Skeletal muscle tissue (tissue), 4 donors: Measurements from ENCODE around the gene FZD7. TPM values are rescaled to one million over a fixed set of nuclear protein-coding genes. Genes with fewer than 3 reads are reported as not detected.
A peak's percentile ranks its signal among the peaks of the same experiment; 100 is the strongest.

ENCODE experiments used
- H3K27ac ChIP-seq: one replicate; pipeline ENCODE4 v1.7.0; 2013; ENCODE audit warnings: mild to moderate bottlenecking, low read depth, low read length, inconsistent platforms
- H3K27me3 ChIP-seq, 3 donors: one replicate each; pipeline ENCODE4 v1.7.0; 2013; ENCODE audit warnings: low read length in 3 of 3; ENCODE audit not compliant: control insufficient read depth in 3 of 3, insufficient read depth in 3 of 3
- H3K36me3 ChIP-seq, 3 donors: one replicate each; pipeline ENCODE4 v1.7.0; 2013; ENCODE audit warnings: low read length in 3 of 3; ENCODE audit not compliant: control insufficient read depth in 3 of 3, insufficient read depth in 3 of 3
- H3K4me1 ChIP-seq, 3 donors: one replicate each; pipeline ENCODE4 v1.7.0; 2013; ENCODE audit warnings: low read length in 3 of 3, mild to moderate bottlenecking in 3 of 3; ENCODE audit not compliant: control insufficient read depth in 3 of 3, insufficient read depth in 3 of 3
- H3K4me3 ChIP-seq, 3 donors: one replicate each; pipeline ENCODE4 v1.7.0; 2013; ENCODE audit warnings: low read length in 3 of 3
- H3K9ac ChIP-seq, 3 donors: one replicate each; pipeline ENCODE4 v1.7.0; 2013; ENCODE audit warnings: low read length in 3 of 3, mild to moderate bottlenecking in 3 of 3, moderate library complexity in 2 of 3, low read depth in 1 of 3
- H3K9me3 ChIP-seq, 3 donors: one replicate each; pipeline ENCODE4 v1.7.0; 2013; ENCODE audit warnings: low read length in 3 of 3; ENCODE audit not compliant: control insufficient read depth in 3 of 3
- total RNA-seq: library from RNA; depleted of rRNA; stranded (reverse); fragments of >200 nt; gene quantifications from one replicate; pipeline ENCODE4 v1.2.3, GENCODE V29; 2014
- donor health status: Osteomylitis.

Gene FZD7
- total RNA-seq, 1 donor from 2014 or later, result 42.8 TPM

- H3K4me3 ChIP-seq, result no peak overlapping the region
- no peaks in the 10 kb centered on the region for H3K36me3 ChIP-seq
Observed at GRCh38 chr2:202042444-202042843, 8.8 kb downstream of the FZD7 start.

GRCh38 chr2:202043475-202043874, 9.8 kb downstream of the FZD7 start:
- Histone ChIP-seq H3K9me3 (no peaks in the 10 kb centered on the region), H3K27me3 (peaks cover 0 to 4% (median 0%) of the 10 kb centered on the region in 3 donors), H3K4me1 (peaks cover 12 to 30% (median 23%) of the 10 kb centered on the region in 3 donors), H3K4me3 (no peak overlapping the region), H3K27ac (no peak overlapping the region), H3K36me3 (no peaks in the 10 kb centered on the region), H3K9ac (no peak overlapping the region)

More at GRCh38 chr2:202042444-202042843, 8.8 kb downstream of the FZD7 start:
- Histone ChIP-seq H3K9me3 (no peaks in the 10 kb centered on the region), H3K27ac (no peak overlapping the region), H3K27me3 (peaks cover 0 to 4% (median 0%) of the 10 kb centered on the region in 3 donors), H3K9ac (no peak overlapping the region), H3K4me1 (peaks cover 12 to 30% (median 25%) of the 10 kb centered on the region in 3 donors)

GRCh38 chr2:202044777-202045176, 11.1 kb downstream of the FZD7 start:
- no peaks in the 10 kb centered on the region for H3K9me3 ChIP-seq
- peaks cover 9 to 19% (median 11%) of the 10 kb centered on the region in 3 donors for H3K4me1 ChIP-seq
- no peak overlapping the region for H3K4me3 ChIP-seq
- H3K36me3 ChIP-seq, result no peaks in the 10 kb centered on the region
- peaks cover 0 to 4% (median 0%) of the 10 kb centered on the region in 3 donors for H3K27me3 ChIP-seq
- H3K9ac ChIP-seq, result no peak overlapping the region
- H3K27ac ChIP-seq, result no peak overlapping the region

- Histone ChIP-seq H3K27me3 (peaks cover 0 to 4% (median 0%) of the 10 kb centered on the region in 3 donors), H3K27ac (no peak overlapping the region), H3K4me1 (peaks cover 4 to 11% (median 6%) of the 10 kb centered on the region in 3 donors), H3K36me3 (no peaks in the 10 kb centered on the region), H3K9me3 (no peaks in the 10 kb centered on the region), H3K9ac (no peak overlapping the region), H3K4me3 (no peak overlapping the region)
Observed at GRCh38 chr2:202046572-202046971, 12.9 kb downstream of the FZD7 start.

- no peak overlapping the region for H3K27ac ChIP-seq
- no peaks in the 10 kb centered on the region for H3K36me3 ChIP-seq
- H3K4me3 ChIP-seq, result no peak overlapping the region
- peaks cover 0 to 4% (median 0%) of the 10 kb centered on the region in 3 donors for H3K27me3 ChIP-seq
- peaks cover 0 to 12% (median 6%) of the 10 kb centered on the region in 3 donors for H3K4me1 ChIP-seq
- no peaks in the 10 kb centered on the region for H3K9me3 ChIP-seq
- no peak overlapping the region for H3K9ac ChIP-seq
Observed at GRCh38 chr2:202049092-202049728, 15.6 kb downstream of the FZD7 start.

- no peaks in the 10 kb centered on the region for H3K9me3 ChIP-seq
- H3K27ac ChIP-seq, result no peak overlapping the region
- H3K36me3 ChIP-seq, result no peaks in the 10 kb centered on the region
- H3K4me1 ChIP-seq, result peaks cover 0 to 12% (median 6%) of the 10 kb centered on the region in 3 donors
- peaks cover 0 to 4% (median 0%) of the 10 kb centered on the region in 3 donors for H3K27me3 ChIP-seq
- H3K4me3 ChIP-seq, result no peak overlapping the region
- H3K9ac ChIP-seq, result no peak overlapping the region
Observed at GRCh38 chr2:202049840-202050239, 16.2 kb downstream of the FZD7 start.

GRCh38 chr2:202050652-202051051, 17.0 kb downstream of the FZD7 start:
- Histone ChIP-seq H3K36me3 (no peaks in the 10 kb centered on the region), H3K9ac (no peak overlapping the region), H3K27ac (no peak overlapping the region), H3K4me1 (peaks cover 0 to 12% (median 6%) of the 10 kb centered on the region in 3 donors), H3K9me3 (no peaks in the 10 kb centered on the region), H3K4me3 (no peak overlapping the region), H3K27me3 (no peaks in the 10 kb centered on the region)

- Histone ChIP-seq H3K27me3 (peaks cover 0 to 3% (median 2%) of the 10 kb centered on the region in 3 donors), H3K9ac (no peak overlapping the region), H3K9me3 (no peaks in the 10 kb centered on the region), H3K27ac (peak overlapping the region; percentile 27), H3K4me1 (peaks cover 0 to 12% (median 6%) of the 10 kb centered on the region in 3 donors), H3K36me3 (no peaks in the 10 kb centered on the region), H3K4me3 (peak overlapping the region in 1 of 3 donors; percentile 19)
Observed at GRCh38 chr2:202051499-202052161, 18.0 kb downstream of the FZD7 start.

- Histone ChIP-seq H3K4me3 (peak overlapping the region in 1 of 3 donors; percentile 19), H3K36me3 (no peaks in the 10 kb centered on the region), H3K27me3 (peaks cover 0 to 3% (median 2%) of the 10 kb centered on the region in 3 donors), H3K9me3 (no peaks in the 10 kb centered on the region), H3K27ac (no peak overlapping the region), H3K4me1 (peaks cover 0 to 12% (median 6%) of the 10 kb centered on the region in 3 donors), H3K9ac (no peak overlapping the region)
Observed at GRCh38 chr2:202052235-202052634, 18.6 kb downstream of the FZD7 start.

- Histone ChIP-seq H3K9me3 (no peaks in the 10 kb centered on the region), H3K4me3 (no peak overlapping the region), H3K9ac (no peak overlapping the region), H3K36me3 (no peaks in the 10 kb centered on the region), H3K27me3 (peaks cover 0 to 3% (median 2%) of the 10 kb centered on the region in 3 donors), H3K4me1 (peaks cover 0 to 12% (median 6%) of the 10 kb centered on the region in 3 donors), H3K27ac (no peak overlapping the region)
Observed at GRCh38 chr2:202054679-202055078, 21.0 kb downstream of the FZD7 start.
